GM20431 (cell line): ENCODE data around the gene SLC35B2.

Experiments
- in situ Hi-C: fragments of 300-500 bp; cut with MseI, MboI; formaldehyde crosslinking; loops from one replicate; pipeline ENCODE4 v1.15.0; 2020; ENCODE audit warnings: low sequenced_read_pairs; ENCODE audit not compliant: unreplicated experiment

Gene SLC35B2

DNA sequence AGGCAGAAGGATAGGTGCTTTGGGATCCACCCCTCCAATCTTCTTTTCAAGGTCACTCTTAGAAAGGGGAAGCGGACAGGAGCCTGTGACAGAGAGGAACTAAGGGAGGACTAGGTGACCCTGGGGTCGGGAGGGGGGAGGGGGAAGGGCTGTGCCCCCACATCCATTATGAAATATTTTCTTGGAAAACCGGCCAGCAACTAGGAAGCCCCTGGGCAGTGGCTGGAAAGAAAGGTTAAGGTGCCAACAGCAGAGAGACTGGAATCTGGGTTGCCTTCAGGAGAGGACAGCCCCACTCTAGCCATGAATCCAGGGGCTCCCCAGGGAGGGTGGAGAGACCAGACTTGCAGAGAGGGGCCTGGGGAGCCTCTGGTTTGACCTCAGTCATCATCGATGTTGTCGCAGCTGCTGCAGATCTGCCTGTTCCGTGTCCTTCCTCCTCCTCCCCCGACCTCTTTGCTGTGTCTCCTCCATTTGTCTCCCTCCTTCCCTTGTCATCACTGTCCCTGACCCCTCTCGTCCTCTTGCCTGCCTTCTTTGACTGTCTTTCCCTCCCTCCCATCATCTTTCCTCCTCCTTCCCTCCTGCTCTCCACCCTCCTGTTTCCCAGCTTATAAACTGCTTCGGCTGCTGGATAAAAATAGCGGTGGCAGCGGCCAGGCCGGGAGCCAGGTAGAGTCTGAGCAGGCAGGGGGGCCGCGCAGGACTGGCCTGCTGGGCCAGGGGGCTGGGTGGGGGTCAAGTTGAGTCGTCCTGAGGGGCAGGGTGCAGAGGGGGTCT is 30.8 kb downstream of the SLC35B2 start:
- in situ Hi-C loops, result no loop called here

DNA sequence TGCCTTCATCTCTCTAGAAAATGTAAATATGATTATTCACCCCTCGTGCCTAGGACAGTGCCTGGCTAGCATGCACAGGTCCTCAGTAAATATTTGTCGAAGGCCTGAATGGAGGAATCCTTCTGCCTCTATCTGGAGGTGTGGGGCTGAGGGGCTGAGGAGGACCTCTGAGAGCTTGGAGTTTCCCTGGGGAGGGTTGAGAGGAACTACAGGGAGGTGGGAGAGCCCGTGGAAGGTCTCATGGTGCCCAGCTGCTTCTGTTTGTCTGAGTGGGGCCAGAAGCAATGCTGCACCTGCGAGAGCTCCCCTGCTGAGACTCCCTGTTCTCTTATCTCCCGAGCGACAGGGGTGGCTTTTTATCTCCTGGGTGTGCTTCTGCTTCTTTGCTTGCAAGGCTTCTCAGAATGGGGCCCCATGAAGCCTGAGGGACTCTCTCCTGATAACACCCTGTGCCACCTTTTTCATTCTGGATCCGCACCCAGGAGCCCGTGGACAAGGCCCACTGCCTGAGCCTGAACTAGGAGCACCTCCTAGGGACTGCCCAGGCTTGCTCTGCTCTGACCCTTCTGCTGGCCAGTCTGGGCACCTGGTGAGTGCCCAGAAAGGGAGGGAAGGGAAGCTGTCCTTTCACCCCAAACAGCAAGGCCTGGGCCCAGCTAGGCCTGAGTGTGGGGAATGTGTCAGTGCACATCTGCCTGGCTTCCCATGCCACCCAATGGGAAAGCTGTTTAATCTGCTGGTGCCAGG is 31.6 kb downstream of the SLC35B2 start:
- in situ Hi-C loops, result no loop called here

DNA sequence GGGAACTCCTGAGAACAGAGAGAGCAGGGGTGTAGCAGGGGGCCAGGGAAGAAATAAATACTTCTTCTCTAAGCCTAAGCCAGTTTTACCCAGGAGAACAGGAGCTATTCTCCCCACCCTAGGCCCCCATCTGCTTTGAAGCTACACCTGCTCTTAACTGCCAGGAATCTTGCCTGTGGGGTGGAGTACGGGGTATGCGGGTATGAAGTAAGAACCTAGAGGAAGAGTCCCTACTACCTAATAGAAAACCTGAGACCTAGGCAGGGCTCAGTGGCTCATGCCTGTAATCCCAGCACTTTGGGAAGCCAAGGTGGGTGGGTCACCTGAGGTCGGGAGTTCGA is 32.4 kb downstream of the SLC35B2 start:
- in situ Hi-C loops, result no loop called here

GRCh38 chr6:44224029-44224964 is 33.0 kb downstream of the SLC35B2 start:
- in situ Hi-C loops, result no loop called here

DNA sequence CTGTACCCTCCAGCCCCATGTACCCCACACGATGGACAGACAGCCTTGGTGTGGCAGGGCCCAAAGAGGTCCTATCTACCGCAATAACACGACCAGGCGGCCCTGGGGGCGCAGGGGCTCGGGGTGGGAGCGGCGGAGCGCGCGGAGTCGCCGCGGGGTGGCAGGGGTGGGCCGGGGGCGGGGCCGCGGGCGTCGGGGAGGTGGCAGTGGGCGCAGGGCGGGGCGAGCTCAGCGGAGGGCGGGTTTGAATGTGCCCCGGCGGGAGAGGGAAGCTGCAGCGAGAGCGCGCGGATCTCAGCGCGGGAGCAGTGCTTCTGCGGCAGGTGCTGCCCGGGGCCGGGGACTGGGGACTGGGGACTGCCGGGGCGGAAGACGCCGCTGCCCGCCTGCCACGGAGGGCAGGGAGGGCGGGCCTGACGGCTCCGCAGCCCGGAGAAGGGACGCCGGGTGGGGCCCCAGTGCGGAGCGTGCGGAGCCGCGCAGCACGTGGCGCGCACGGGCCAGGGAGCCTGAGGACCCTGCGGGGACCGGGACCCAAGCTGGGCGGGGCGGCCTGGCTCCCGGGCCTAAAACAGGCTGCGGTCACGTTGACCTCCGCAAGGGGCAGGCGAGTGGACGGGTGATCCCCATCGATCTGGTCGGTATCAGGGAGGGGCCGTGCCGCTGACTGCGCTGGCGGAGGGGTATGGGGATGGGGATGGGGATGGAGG is 33.9 kb downstream of the SLC35B2 start, which contains the start of gene SLC29A1:
SLC29A1 (plus strand) TSS at position 277 of the 710 bp plus-strand sequence. CDS start 3,719 bp downstream, outside the sequence.
- in situ Hi-C loops, result no loop called here

DNA sequence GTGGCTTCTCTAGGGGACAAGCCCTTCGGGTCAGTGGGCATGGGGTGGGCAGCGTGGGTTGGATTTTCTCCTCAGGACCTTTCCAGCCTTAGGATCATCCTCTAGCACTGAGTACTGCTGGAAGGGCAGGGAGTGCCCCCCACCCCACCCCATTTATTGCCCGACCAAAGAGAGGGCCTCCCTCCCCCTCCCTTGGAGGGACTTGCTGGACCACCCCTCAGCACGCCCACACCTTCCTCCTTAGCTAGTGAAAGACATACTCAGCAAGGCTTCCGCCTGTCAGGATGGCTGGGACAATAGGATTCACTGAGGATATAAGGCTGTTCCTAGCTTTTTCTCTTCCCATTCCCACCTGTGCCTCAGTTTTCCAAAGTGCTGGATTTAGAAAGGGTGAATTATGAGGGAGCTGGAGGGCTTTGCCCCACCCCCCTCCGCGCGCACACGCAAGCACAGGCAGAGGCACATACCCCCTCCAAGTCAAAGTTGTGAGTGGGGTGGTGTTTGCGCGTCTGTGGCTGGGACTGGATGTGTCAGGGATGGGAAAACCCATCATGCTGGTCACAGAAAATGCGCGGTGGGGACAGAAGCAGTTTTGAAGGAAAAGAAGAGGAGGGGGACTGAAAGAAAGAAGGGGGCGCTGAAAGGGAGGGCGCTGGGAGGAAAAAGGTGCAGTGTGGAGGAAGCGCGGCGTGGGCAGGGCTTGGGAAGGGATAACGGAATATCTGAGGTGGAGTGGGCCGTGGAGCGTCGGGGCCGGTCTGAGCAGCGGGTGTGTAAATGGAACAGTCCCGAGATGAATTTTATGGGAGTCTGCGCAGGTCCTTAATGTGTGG is 34.6 kb downstream of the SLC35B2 start:
- in situ Hi-C loops, result no loop called here

- in situ Hi-C loops, result no loop called here
Observed at GRCh38 chr6:44221961-44222335, 35.4 kb downstream of the SLC35B2 start.

GRCh38 chr6:44221291-44221960 is 35.9 kb downstream of the SLC35B2 start:
- in situ Hi-C loops, result no loop called here

GRCh38 chr6:44220913-44221290 is 36.4 kb downstream of the SLC35B2 start:
- in situ Hi-C loops, result no loop called here

GRCh38 chr6:44219815-44220784 is 37.2 kb downstream of the SLC35B2 start:
- in situ Hi-C loops, result no loop called here

DNA sequence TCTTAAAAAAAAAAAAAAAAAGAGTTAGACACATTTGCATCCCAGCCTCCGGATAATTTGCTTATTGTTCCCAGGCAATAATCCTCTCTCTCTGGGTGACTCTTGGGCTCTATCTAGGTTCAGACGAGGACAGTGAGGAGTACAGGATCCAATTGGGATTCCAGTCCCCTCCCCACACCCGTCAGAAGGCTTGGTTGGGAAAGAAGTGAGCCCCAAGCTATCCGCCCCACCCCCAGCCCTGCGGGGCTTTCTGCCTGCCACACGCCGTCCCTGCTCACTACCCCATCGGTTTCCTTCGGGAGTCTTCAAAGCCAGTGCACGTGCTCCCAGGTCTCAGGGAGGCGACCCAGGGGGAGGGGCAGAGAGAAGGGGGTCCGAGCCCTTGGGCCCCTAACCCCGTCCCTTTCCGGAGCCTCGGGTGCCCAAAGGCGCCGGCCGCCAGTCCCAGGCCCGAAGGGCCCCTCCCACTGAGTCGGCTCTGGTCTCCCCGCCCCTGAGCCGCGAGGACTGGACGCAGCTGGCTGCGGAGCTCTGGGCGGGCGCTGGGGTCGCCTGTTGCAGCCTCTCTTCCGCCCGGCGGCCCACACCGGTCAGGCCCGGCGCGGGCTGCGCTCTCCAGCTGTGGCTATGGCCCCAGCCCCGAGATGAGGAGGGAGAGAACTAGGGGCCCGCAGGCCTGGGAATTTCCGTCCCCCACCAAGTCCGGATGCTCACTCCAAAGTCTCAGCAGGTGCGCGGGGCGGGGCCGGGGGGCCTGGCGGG is 38.1 kb downstream of the SLC35B2 start:
- in situ Hi-C loops, result no loop called here

DNA sequence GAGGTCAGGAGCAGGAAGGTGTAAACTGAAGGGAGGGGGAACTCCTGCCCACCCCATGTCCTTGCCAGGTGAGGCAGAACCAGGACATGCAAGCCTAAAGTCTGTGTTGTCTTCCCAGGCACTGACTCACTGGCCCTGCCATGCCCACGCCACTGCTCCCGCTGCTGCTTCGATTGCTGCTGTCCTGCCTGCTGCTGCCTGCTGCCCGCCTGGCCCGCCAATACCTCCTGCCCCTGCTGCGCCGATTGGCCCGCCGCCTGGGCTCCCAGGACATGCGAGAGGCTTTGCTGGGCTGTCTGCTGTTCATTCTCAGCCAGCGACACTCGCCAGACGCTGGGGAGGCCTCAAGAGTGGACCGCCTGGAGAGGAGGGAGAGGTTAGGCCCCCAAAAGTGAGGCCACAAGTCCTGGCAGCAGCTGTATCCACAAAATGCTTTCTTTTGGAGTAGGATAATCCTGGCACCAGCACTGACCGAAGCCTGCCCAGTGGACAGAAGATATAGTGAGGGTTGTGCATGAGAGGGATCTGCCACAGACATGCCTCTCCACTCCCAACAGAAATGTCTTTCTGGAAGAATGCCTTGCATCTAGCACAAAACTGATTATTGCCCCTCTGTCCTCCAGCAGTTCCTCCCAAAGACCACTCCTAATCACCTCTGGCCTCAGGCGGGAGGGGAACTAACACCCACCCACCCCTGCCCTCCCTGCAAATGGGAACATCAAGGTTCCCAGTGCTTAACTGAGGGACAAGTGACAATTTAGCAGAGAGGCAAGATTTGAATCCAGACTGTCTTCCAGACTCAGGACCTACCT is 39.8 kb downstream of the SLC35B2 start:
- in situ Hi-C loops, result no loop called here

DNA sequence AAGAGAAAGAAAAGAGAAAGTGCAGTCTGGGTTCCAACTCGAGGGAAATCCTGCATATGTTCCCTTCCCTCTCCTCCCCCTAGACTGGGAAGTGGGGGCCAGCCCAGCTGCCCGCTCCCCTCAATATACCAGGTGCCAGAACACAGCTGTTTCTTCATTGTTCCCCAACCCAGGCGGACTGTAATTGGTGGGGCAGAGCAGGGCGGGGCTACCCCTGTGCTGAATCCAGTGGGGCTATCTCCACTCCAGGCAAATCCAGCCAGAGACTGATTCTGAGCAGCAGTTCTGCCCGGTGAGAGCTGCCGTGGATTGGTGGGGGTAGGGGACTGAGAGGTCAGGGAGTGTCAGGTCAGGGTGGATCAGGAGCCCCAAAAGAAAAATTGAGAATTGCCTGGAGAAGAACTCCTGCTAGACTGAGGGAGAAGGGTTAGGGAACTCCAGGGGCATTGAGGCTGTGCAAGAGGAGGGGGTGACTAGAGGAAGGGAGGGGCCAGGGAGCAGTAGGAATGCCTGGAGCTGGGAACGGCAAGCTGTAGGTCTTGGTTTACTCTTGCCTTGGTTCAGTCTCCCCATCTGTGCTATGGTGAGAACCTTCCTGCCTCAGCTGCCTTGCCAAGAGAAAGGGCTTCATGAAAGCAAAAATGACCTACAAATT is 40.5 kb downstream of the SLC35B2 start, which contains the start of gene MYMX:
MYMX (plus strand) TSS at position 250 of the 655 bp plus-strand sequence. CDS start 546 bp downstream, outside the sequence.
- in situ Hi-C loops, result no loop called here

GRCh38 chr6:44214307-44214706 is 43.0 kb downstream of the SLC35B2 start:
- in situ Hi-C loops, result no loop called here

GRCh38 chr6:44211284-44211683 is 46.0 kb downstream of the SLC35B2 start:
- in situ Hi-C loops, result no loop called here
